ENCODE data around the gene INPP5B. TPM values are rescaled to one million over a fixed set of nuclear protein-coding genes. Genes with fewer than 3 reads are reported as not detected.

INPP5B gene
- total and polyA plus RNA-seq, 10 of the 15 experiments (the other 5 are each of a cell fraction or from before 2014, with no cell fraction given) = 10.9 to 54.4 (median 26.9) TPM

DNA sequence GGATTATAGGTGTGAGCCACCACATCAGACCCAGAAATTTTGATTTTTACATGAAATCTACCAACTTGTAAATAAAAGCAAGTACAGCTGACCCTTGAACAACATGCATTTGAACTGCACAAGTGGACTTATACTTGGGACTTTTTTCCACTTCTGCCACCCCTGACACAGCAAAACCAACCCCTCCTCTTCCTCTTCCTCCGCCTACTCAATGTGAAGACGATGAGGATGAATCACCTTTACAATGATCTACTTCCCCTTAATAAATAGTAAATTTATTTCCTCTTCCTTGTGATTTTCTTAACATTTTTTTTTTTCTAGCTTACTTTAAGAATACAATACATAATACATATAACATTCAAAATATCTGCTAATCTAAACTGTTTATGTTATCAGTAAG is 121.3 kb downstream of the INPP5B start:
- no peak overlapping the region for H3K9ac ChIP-seq (ENCODE audit: control insufficient read depth, insufficient read depth, low read length)
- no peak overlapping the region for H3K27ac ChIP-seq (ENCODE audit: control insufficient read depth, insufficient read depth)
- no peak overlapping the region for H3K4me2 ChIP-seq (ENCODE audit: control insufficient read depth, insufficient read depth)
- BruUV-seq (replicated peaks) = no TSS peak
- H3K36me3 ChIP-seq (ENCODE audit: control insufficient read depth in 2 of 2, insufficient read depth in 2 of 2, low read length in 1 of 2) = peaks cover 9 to 22% of the 10 kb centered on the region in 2 experiments
- no peak for DNase-seq (ENCODE audit: low read depth, low spot score)
- ATAC-seq = no peak
- SMC1A ChIA-PET (ENCODE audit: uncharacterized antibody, unreplicated experiment) = no interaction called here
- intact Hi-C loops (cut with micrococcal nuclease; ENCODE audit: unreplicated experiment) = no loop called here
- no peaks in the 10 kb centered on the region for H3K4me1 ChIP-seq (ENCODE audit: control insufficient read depth, insufficient read depth, low read length)
- in situ Hi-C loops (cut with MboI) = no loop called here
- RAD21 ChIA-PET (ENCODE audit: unreplicated experiment) = no interaction called here
- no peak for FAIRE-seq
- POLR2A ChIA-PET = interaction anchor here (1.4 kb wide), 1 partner anchor 25 kb away, joined by 3 read pairs; no protein-coding TSS in a partner anchor
- H3K9me3 ChIP-seq (replicated peaks; ENCODE audit: control insufficient read depth, insufficient read depth, low read length) = no peaks in the 10 kb centered on the region
- no peaks in the 10 kb centered on the region for H3K27me3 ChIP-seq (replicated peaks in 1 of 2; ENCODE audit: control insufficient read depth in 2 of 2, insufficient read depth in 2 of 2, low read length in 1 of 2)
- no peak overlapping the region for H2AFZ ChIP-seq (ENCODE audit: control insufficient read depth, low read depth, low read length)
- CTCF ChIA-PET = interaction anchor here (0.6 to 1.8 kb wide), 2 partner anchors 20 to 307 kb away, joined by 3 to 4 read pairs; no protein-coding TSS in a partner anchor
- H3K79me2 ChIP-seq (ENCODE audit: control insufficient read depth, insufficient read depth, low read length) = no peaks in the 10 kb centered on the region
- no peaks in the 10 kb centered on the region for H4K20me1 ChIP-seq (ENCODE audit: control insufficient read depth, insufficient read depth)
- TF ChIP-seq NR2C2 (IDR thresholded peaks at IDR 0.05; ENCODE audit: borderline replicate concordance, control insufficient read depth, insufficient read length, low read depth) = no peak
- TF ChIP-seq MEF2A (IDR thresholded peaks at IDR 0.05; ENCODE audit: insufficient read depth, low read depth, low read length) = no peak
- no peak overlapping the region for H3K4me3 ChIP-seq
- 84% methylated on average over 2 of the region's 2 CpGs for WGBS (ENCODE audit: insufficient coverage, insufficient replicate concordance, low lambda C conversion rate, missing lambda C conversion rate)

DNA sequence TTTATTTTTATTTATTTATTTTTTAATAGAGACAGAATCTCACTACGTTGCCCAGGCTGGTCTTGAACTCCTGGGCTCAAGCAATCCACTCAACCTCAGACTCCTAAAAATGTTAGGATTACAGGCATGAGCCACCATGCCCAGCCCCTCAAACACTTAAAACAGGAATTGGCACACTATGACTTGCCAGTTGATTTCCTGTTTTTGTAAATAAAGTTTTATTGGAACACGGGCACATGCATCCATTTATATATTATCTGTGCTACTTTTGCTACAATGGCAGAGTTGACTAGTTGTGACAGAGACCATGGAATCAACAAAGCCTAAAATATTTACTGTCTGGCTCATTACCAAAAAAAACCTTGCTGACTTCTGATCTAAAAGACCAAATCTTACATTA is 122.9 kb downstream of the INPP5B start:
- H3K4me2 ChIP-seq (ENCODE audit: control insufficient read depth, insufficient read depth) = no peak overlapping the region
- in situ Hi-C loops (cut with MboI) (no loop called here), intact Hi-C loops (cut with micrococcal nuclease; ENCODE audit: unreplicated experiment) (no loop called here)
- no peak for ATAC-seq
- no peaks in the 10 kb centered on the region for H4K20me1 ChIP-seq (ENCODE audit: control insufficient read depth, insufficient read depth)
- TF ChIP-seq, protein P1, sequence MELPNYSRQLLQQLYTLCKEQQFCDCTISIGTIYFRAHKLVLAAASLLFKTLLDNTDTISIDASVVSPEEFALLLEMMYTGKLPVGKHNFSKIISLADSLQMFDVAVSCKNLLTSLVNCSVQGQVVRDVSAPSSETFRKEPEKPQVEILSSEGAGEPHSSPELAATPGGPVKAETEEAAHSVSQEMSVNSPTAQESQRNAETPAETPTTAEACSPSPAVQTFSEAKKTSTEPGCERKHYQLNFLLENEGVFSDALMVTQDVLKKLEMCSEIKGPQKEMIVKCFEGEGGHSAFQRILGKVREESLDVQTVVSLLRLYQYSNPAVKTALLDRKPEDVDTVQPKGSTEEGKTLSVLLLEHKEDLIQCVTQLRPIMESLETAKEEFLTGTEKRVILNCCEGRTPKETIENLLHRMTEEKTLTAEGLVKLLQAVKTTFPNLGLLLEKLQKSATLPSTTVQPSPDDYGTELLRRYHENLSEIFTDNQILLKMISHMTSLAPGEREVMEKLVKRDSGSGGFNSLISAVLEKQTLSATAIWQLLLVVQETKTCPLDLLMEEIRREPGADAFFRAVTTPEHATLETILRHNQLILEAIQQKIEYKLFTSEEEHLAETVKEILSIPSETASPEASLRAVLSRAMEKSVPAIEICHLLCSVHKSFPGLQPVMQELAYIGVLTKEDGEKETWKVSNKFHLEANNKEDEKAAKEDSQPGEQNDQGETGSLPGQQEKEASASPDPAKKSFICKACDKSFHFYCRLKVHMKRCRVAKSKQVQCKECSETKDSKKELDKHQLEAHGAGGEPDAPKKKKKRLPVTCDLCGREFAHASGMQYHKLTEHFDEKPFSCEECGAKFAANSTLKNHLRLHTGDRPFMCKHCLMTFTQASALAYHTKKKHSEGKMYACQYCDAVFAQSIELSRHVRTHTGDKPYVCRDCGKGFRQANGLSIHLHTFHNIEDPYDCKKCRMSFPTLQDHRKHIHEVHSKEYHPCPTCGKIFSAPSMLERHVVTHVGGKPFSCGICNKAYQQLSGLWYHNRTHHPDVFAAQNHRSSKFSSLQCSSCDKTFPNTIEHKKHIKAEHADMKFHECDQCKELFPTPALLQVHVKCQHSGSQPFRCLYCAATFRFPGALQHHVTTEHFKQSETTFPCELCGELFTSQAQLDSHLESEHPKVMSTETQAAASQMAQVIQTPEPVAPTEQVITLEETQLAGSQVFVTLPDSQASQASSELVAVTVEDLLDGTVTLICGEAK (IDR thresholded peaks at IDR 0.05; ENCODE audit: borderline replicate concordance) = peak; percentile 82
- no peak for TF ChIP-seq SRF (IDR thresholded peaks at IDR 0.05; ENCODE audit: low read depth in 2 of 2, low read length in 2 of 2)
- FAIRE-seq = no peak
- peaks cover 9 to 20% of the 10 kb centered on the region in 2 experiments for H3K36me3 ChIP-seq (ENCODE audit: control insufficient read depth in 2 of 2, insufficient read depth in 2 of 2, low read length in 1 of 2)
- SMC1A ChIA-PET (ENCODE audit: uncharacterized antibody, unreplicated experiment) = no interaction called here
- no peak overlapping the region for H2AFZ ChIP-seq (ENCODE audit: control insufficient read depth, low read depth, low read length)
- H3K79me2 ChIP-seq (ENCODE audit: control insufficient read depth, insufficient read depth, low read length) = no peaks in the 10 kb centered on the region
- no peak for DNase-seq (ENCODE audit: low read depth, low spot score)
- H3K27ac ChIP-seq (ENCODE audit: control insufficient read depth, insufficient read depth) = no peak overlapping the region
- BruUV-seq (replicated peaks) = no TSS peak
- WGBS (ENCODE audit: insufficient coverage, insufficient replicate concordance, low lambda C conversion rate, missing lambda C conversion rate) = 96% methylated on average over 2 of the region's 2 CpGs
- H3K9ac ChIP-seq (ENCODE audit: control insufficient read depth, insufficient read depth, low read length) = no peak overlapping the region
- POLR2A ChIA-PET = no interaction called here
- RAD21 ChIA-PET (ENCODE audit: unreplicated experiment) = no interaction called here
- H3K4me1 ChIP-seq (ENCODE audit: control insufficient read depth, insufficient read depth, low read length) = peaks cover 7% of the 10 kb centered on the region; the same call in 1 of the 2 replicates
- no peaks in the 10 kb centered on the region for H3K9me3 ChIP-seq (replicated peaks; ENCODE audit: control insufficient read depth, insufficient read depth, low read length)
- no peak overlapping the region for H3K4me3 ChIP-seq
- CTCF ChIA-PET = interaction anchor here (0.7 kb wide), 1 partner anchor 74 kb away, joined by 3 read pairs; no protein-coding TSS in a partner anchor
- no peaks in the 10 kb centered on the region for H3K27me3 ChIP-seq (replicated peaks in 1 of 2; ENCODE audit: control insufficient read depth in 2 of 2, insufficient read depth in 2 of 2, low read length in 1 of 2)
